GM12891 (cell line): Measurements from ENCODE around the gene RBMS3.

Experiments used
- POLR2A ChIP-seq: IDR thresholded peaks from 2 replicates; pipeline ENCODE4 v1.6.1; 2011; ENCODE audit warnings: low read depth, low read length, control low read depth
- SPI1 ChIP-seq: IDR thresholded peaks from 2 replicates; pipeline ENCODE4 v1.6.1; 2011; ENCODE audit warnings: low read depth, low read length, control low read depth
- TAF1 ChIP-seq: IDR thresholded peaks from 2 replicates; pipeline ENCODE4 v1.6.1; 2011; ENCODE audit warnings: low read depth, low read length, control low read depth

GRCh38 chr3:29334706-29335105 lies 53.8 kb downstream of the RBMS3 start:
- TF ChIP-seq POLR2A (no peak), SPI1 (no peak), TAF1 (no peak)
